ENCODE measurements around the gene POP4.

POP4 gene

DNA sequence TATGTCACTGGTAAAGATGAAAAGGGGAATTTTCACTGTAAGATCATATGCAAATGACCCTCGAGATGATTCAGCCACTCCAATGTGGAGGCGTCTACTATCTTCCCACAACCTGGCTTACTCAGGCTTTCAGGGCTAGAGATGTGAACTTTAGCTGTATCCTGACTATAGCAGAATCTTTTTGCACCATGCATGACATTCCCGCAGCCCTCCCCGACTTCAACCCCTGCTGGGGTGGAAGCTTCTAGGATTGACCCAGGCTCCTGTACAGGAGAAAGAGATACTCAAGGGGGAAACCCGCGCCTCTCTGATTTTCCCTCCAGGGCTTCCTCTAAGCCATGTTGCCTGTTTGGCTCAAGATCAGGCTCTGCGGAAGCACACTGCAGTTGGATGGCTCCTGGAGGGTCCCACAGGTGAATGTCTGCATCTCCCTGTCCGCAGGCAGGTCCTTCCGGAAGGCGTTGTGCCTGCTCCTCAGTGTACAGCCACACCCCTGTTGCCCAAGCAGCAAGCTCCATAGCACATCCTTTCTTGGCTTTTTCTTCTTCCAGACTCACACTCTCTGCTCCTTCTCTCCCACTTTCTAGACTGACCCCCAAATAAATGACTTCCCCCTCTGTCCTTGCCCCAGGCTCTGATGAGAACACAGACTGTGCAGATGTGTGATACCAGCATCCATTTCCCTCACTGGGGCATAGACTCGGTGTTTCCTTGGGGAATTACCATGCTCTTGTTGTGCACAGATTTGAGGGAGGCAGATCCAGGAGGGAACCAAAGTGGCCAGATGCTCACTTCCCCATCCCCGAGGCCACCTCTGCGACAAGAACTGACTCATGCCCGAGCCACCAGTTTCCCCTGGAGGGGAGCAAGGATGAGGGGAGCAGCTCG, 29.1 kb upstream of the POP4 start:
- FAIRE-seq (no peak), DNase-seq (ENCODE audit: low spot score) (peak; percentile 37)

DNA sequence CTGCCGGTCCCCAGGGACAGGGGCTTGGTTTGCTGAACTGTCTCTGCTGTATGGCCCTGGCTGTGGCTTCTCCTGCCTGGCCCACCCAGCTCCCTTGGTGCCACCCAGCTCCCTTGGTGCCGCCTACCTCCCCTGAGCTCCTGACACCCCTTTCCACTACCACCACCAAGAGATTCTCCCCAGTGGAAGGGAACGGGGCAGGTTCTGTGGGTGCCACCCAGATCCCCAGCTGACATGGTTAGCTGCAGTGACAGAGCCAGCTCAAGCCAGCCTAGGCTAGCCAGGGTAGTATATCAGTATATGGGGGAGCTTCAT, 28.5 kb upstream of the POP4 start:
- DNase-seq (ENCODE audit: low spot score) (no peak), FAIRE-seq (no peak)

DNA sequence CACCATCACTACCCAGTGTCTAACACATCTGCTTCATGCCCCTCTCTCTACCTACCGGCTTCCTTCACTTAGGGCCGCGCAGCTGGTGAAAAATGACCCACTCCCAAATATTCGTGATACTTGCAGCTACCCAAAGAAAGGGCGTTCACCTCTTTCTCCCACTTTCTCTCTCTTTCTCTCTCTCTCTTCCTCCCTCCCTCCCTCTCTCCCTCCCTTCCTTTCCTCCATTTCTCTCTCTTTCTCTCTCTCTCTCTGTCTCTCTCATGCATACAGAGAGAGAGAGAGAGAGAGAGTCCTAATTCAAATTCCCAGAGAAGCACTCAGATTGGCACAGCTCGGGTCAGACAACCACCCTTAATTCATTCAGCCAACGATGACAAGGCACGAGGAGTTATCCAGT, 27.7 kb upstream of the POP4 start:
- DNase-seq (ENCODE audit: low spot score) (no peak), FAIRE-seq (no peak)

DNA sequence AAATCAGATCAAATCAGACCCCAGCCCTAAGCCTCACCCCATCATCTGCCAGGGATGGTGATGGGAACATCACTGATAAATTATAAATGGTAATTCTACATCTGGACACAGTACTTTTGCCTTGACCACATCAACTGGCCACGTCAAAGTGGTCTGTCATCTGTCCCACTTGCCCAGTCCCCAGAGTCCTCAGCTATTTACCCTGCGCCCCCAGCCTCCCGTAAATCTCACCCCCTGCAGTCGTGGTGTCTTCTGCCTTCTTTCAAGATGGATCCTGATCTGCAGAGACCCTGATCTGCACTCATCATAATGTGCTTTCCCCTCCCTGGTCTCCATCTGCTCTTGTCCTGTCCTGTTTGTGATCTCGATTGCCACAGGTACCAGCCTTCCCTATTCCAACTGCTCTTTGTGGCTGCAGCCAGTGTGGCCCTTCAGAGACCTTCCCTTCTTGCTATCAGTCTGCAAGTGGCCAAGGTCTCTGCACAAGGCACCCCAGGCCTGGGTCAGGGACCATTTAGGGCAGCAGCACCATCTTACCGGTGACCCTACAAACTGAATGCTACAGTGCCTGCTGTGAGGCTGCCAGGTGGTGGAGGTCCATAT, 26.7 kb upstream of the POP4 start:
- DNase-seq (ENCODE audit: low spot score) (no peak), FAIRE-seq (no peak)

DNA sequence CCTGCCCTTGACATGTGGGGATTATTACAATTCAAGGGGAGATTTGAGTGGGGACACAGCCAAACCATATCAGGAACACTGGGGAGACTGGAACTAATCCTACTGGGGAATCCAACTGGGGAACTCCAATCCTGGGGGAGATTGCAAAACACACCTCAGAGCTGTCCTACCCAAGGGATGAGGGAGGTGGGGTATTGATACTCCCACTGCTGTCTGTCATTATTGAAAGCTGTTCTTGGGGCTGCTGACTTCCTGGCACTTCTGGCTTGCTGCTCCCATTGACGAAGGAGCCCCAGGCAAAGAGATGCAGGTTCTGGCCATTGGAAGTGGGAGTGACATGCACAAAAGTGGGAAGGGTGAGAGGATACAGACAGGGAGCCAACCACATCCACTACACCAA, 24.7 kb upstream of the POP4 start:
- DNase-seq (ENCODE audit: low spot score) (no peak), FAIRE-seq (no peak)

DNA sequence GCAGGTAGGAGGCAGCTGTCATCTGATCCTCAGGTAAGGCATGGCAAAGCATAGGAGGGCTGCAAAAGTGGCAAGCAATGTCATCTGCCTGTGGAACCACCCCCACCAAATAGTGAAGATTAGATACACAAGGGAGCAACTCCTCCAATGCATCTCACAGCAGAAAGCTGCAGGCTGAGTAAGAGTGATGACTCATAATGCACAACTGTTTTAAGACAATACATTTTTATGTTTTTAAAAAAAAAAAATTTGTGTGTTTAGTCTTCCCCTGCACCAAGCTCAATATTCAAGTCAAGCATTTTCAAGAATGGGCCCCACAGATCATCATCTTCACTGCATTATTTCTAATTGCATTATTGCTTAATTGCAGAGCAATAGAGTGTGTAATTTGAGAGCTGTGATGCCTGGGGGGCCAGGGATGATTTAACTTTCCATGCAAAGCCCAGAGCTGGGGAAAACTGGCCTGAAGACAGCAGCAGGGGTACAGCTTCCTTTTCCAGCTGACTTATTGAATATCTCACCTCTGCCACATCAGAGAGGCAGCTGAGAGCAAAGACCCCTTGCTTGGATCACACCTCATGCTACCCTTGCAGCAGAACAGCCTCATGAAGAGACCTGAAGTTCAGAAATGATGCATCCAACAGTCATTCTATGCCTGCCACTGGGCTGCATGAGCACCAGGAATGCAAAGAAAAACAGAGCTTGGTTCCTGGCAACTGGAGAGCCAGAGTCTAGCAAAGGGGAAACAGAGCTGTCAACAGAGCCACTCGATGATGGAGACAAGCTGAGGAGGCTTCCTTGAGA, 22.7 kb upstream of the POP4 start:
- DNase-seq (ENCODE audit: low spot score) = no peak
- no peak for FAIRE-seq

DNA sequence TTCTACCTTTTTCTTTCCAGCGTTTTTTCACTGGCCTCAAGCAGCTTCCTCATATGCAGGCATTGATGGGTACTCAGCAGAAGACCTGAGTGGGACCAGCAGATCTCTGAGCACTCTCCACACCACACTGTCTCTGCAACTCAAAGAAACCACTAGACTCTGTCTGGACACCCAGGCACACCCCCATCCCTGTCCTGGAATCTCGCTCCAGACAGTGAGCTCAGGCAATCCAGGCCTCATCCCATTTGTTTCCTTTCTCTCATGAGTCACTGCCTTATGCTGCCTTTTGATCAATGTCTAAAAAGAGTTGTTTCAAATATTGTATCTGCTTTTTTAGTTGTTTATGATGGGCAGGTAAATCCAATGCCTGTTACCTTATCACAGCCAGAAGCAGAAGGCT, 19.7 kb upstream of the POP4 start:
- no peak for FAIRE-seq

DNA sequence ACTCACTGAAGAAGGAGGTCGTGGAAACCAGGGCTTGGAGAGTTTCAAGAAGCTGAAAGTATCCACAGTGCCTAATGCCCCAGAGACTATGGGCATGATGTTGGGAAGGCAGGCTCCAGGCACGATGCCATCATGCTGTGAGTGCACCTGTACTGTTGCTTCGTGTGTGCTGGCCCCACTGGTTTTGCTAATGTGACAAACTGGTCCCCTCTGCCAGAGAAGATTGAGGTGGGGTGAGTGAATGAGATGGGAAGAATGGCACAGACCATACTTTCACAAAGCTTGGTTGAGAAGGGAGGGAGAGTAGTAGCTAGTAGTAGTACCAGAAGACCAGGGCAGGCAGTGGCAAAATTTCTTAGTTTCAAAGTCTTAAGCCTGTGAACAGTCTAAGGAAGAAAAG, 19.0 kb upstream of the POP4 start:
- DNase-seq (ENCODE audit: low spot score) (no peak), FAIRE-seq (no peak)

More for the DNA sequence above, 19.7 kb upstream of the POP4 start:
- no peak for DNase-seq (ENCODE audit: low spot score)

DNA sequence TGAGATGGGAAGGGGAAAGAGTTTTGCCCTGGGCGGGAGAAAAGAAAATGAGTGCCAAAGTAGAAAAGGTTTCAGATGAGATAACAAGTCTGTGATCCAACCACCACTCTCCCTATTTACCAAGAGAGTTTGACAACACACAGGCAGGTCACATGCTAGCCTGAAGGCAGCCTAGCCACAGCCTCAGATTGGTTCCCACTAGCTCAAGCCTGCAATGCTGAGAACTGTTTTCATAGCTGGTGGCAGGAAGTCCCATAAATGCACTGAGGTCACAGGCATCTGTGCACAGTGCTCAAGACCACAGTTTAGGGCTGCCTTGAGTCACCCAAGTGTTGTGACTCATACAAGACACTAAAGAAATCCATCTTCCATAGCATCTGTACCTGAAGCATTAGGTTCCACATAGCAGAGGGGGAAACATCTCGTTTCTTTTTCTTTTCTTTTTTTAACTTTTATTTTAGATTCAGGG, 18.5 kb upstream of the POP4 start:
- DNase-seq (ENCODE audit: low spot score) (peak; percentile 51), FAIRE-seq (no peak)

DNA sequence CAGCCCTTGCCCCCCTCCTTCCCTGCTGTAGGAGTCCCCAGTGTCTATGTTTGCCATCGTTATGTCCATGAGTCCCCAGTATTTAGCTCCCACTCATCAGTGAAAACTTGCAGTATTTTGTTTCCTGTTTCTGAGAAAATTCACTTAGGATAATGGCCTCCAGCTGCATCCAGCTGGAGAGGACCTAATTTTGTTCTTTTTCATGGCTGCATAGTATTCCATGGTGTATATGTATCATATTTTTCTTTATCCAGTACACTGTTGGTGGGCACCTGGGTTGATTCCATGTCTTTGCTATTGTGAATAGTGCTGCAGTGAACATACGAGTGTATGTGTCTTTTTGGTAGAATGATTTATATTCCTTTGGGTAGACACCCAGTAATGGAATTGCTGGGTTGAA, 18.0 kb upstream of the POP4 start:
- DNase-seq (ENCODE audit: low spot score) = no peak
- no peak for FAIRE-seq

DNA sequence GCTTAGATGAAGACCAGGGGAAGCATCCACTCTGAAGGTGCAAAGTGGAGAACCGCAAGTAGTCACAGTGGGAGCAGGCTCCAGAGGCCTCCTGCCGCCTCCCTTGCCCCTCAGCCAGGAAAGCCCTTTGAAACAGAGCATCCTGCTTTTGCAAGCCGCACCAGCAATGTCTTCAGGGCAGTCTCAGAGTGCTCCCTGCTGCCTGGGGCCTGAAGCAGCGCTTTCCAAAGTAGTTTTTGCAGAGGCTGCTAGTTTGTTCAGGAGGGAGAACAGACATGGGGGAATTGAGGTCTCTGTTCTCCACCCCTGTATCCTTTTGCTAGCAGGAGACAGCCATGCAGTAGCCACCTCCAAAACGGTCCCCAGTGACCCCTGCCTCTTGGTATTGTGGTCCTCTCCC, 15.8 kb upstream of the POP4 start:
- DNase-seq (ENCODE audit: low spot score) (no peak), FAIRE-seq (no peak)

DNA sequence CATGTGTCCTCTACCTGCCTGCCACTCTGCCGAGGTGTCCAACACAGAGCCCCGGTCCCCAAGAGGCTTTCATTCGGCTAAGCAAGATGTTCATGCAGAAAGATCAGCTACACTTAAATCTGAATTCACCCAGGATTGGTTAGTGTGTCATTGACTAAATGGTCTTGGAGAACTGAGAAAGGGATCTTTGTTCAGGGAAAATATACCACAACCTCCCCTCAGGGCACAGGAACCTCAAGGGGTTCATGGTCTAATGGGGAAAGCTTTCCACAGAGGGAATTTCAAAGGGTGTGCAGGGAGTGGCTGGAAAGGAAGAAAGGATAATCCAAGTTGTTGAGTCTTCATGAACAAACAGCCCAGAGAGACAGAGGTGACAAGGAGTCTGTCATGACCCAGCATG, 14.4 kb upstream of the POP4 start:
- no peak for FAIRE-seq
- DNase-seq (ENCODE audit: low spot score) = no peak

DNA sequence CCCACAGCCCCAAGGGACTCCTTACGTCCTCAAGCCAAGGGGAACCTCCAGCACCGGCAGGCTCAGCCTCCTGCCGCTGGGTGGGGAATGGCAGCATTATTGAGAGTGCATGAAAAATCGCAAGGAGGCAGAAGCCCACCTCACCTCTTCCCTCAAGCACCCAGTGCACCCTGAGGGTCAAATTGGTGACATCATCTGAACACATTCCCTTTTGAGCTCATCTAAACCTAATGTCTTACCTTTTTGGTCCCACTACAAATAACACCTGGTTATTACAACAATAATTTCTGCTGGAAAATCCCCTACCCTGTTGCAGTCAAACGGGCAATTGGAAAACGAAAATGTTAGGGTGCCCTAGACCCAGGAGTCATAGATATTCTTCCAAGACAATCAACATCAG, 12.2 kb upstream of the POP4 start:
- DNase-seq (ENCODE audit: low spot score) (no peak), FAIRE-seq (no peak)

DNA sequence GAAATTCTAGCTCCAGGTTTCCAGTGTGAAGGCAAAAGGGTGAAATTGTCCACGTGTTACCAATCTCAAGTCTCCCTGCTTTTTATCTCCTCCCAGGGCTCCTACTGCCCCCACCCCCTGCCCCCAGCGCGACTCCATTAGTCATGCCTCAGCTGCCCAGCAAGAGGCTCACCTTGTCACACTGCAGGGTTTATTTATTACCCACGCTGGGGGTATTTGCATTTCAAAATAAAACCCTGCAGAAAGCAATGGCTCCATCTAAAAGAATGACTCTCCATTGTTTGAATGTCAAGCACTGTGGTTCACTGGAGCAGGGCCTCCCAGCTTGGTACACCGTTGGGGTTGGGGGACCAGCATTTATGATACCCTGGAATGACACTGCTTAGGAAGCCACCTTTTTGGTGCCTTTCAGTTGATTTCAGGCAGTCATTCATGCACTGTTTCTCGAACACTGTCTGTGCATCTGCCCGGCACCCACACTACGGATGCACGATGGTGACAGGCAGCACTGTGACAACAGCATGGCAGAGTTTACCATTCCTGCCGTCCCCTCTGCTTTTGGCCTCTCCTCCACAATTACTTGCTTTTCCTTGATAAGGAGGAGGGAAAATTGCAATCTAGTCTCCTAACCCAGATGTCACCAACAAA, 9.9 kb upstream of the POP4 start:
- FAIRE-seq (no peak), DNase-seq (ENCODE audit: low spot score) (no peak)

DNA sequence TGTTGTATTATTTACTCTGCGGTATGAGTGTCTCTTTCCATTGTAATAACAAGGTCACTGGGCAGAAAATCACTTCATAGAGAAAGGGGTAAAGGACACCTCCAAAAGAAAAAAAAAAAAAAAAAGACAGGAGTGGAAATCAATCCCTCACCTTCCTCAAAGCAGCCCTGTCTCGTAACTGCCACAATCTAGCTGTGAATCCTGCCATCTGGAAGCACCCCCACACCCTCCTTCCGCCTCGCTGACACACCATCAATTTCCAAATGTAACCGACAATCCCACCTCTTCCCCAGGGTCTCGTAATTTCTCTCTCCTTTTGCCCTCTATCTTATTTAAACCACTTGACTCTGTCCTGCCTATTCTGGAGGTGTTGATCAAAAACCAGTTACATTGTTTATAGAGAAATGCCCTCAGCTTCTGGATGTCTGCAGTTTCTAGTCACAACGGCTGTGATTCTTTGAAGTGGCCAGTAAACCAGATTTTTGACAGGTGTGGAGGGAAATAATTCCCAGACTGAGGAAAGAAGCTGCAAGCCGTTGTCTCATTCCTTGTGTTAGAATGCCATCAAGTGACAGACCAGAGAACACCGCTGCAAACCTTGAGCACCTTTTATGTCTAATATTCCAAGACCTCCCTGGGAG, 9.1 kb upstream of the POP4 start:
- FAIRE-seq (no peak), DNase-seq (ENCODE audit: low spot score) (peak; percentile 11)

DNA sequence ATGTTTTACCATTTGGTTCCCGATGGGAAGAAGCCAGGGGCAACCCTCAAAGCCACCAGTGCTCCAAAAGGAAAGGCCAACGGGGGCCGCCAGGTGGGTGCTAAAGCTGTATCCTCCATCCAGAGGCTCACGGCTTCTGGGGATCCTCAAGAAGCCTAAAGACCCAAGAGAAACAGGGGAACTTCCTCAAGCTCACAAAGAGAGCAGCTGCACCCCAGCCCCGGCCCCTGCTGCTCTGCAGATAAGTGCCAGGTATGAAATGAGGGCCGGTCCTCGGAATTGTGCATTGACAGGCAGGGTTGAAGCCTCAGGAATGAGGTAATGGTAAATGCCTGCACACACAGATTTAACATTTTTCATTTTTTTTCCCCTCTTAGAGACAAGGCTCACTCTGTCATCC, 8.0 kb upstream of the POP4 start:
- DNase-seq (ENCODE audit: low spot score) (no peak), FAIRE-seq (no peak)

DNA sequence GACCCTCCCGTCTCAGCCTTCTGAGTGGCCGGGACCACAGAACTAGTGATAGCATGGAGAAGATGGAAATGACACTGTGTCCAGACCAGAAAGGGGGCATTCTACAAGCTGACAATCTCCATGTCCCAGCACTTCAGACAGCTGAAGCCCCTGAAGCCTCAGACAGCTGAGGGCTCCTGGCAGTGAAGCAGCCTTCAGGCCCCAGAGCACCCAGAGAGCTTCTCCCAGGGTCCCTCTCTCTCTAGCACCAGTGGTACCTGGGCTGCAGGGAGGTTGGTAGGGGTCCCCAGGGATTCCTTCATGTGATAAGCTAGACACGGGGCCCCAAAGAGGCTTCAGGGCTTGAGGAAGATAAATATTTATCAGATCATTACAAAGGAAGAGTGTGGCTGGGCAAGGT, 7.6 kb upstream of the POP4 start:
- no peak for DNase-seq (ENCODE audit: low spot score)

DNA sequence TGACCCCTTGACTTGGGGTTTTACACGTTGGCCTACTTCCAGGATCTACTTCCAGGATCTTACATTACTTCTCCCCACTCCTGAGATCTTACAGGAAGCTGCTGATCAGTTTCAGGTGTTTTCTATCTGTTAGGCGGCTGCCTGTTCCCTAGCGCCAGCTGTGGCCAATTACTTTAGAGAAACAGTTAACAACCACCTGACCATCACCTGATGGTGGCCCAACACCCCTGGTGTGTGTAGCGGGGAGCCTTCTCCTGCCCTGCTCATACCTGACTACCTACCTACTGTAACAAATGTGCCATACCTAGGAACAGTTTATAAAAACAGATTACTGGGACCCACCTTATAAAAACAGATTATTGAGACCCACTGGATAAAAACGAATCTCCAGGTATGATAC, 2.8 kb upstream of the POP4 start:
- no peak for DNase-seq (ENCODE audit: low spot score)
- FAIRE-seq = no peak

More for the DNA sequence above, 7.6 kb upstream of the POP4 start:
- FAIRE-seq = no peak

DNA sequence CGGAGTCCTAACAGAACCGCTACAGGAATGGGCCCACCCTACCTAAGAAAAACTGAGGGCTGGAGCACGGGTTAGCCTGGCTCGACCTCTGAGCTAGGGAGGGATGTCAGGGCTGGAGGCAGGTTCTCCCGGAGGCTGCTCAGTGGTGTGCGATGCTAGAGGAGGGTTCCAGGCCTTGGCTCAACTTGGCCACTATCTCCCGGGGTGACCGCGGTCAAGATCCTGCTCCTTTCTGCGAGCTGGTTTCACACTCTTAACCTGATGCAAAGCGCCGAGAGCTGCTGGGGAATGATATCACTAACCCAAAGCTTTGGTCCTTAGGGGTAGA, 301 bp downstream of the POP4 start:
- no peak for FAIRE-seq
- DNase-seq (ENCODE audit: low spot score) = no peak

DNA sequence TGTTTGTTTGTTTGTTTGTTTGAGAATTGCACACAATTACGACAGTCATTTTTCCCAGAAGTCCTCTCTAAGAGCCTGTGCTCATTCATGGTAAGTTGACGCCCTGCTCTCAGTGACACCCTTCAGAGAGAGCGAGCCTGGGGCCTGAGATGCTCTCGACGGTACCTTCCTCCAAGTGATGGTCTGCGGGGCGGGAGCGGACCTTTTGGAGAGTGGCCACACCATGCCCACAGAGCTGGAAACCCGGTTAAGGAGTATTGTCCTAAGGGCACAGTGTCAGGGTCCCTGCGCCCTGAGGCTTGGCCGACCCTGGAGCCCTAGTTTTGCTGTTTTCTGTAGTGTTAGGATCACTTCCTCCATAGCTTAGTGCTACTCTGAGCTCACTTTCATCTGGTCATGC, 3.6 kb downstream of the POP4 start:
- no peak for FAIRE-seq
- DNase-seq (ENCODE audit: low spot score) = no peak

DNA sequence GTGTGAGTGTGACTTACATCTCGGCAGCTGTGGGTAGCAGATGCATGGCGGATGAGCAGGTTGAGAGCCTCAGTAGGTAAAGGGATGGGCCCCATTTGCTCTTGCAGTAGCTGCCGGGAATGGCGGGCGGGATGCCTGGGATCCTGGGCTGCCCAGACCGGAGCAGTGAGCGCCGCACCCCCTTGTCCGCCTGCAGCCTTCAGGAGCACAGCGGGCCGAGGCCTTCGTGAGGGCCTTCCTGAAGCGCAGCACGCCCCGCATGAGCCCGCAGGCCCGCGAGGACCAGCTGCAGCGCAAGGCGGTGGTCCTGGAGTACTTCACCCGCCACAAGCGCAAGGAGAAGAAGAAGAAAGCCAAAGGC, 4.1 kb downstream of the POP4 start:
- no peak for DNase-seq (ENCODE audit: low spot score)
- no peak for FAIRE-seq

All from RCC 7860 (cell line).